SK-N-MC (cell line): ENCODE measurements around the gene TNKS1BP1.

Experiments used
- EZH2 ChIP-seq: fragments of 200-600 bp; sonication (generic); IDR thresholded peaks from one replicate; pipeline ENCODE4 v1.6.1; 2017; ENCODE audit warnings: antibody characterized with exemption
- POLR2AphosphoS5 ChIP-seq: IDR thresholded peaks from 2 replicates; pipeline ENCODE4 v1.6.1; 2012; ENCODE audit warnings: mild to moderate bottlenecking, low read depth, low read length, borderline replicate concordance

DNA sequence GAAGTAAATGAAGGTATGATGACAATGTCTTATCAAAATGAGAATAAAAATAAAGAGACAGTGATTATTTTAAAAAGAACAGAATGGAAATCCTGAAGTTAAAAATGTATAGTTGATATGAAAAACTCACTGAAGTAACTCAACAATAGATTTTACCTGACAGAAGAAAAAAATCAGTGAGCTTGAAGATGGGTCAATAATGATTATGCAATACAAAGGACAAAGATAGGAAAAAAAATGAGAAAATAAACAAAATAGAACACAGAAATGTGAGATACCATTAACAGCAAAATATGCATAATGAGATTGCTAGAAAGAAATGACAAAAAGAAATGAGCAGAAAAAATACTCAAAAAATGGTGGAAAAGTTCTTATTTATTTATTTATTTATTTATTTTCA lies 68.6 kb downstream of the TNKS1BP1 start:
- TF ChIP-seq POLR2AphosphoS5 (no peak), EZH2 (no peak)
